Epithelial cell of esophagus (primary cell): Measurements from ENCODE around the gene RYR1.

Experiments
- DNase-seq: peaks from one replicate; pipeline ENCODE4 v3.0.0; 2010; ENCODE audit warnings: low read depth
- H3K4me3 ChIP-seq: 2 replicates; pipeline ENCODE4 v1.5.1; 2011; ENCODE audit warnings: mild to moderate bottlenecking, low read length, control low read depth
- CTCF ChIP-seq: IDR thresholded peaks from 2 replicates; pipeline ENCODE4 v1.5.1; 2011; ENCODE audit warnings: low read depth, mild to moderate bottlenecking, low read length, control low read depth, inconsistent platforms; ENCODE audit not compliant: insufficient read depth; ENCODE audit errors: missing control alignments

Gene RYR1

GRCh38 chr19:38528213-38528755 is 94.8 kb downstream of the RYR1 start:
- no peak for DNase-seq
- H3K4me3 ChIP-seq = no peak overlapping the region
- TF ChIP-seq CTCF = no peak

GRCh38 chr19:38528931-38529330 is 95.4 kb downstream of the RYR1 start:
- no peak for DNase-seq
- no peak for TF ChIP-seq CTCF
- H3K4me3 ChIP-seq = no peak overlapping the region

- no peak for TF ChIP-seq CTCF
Observed at GRCh38 chr19:38531515-38531914, 98.0 kb downstream of the RYR1 start.

GRCh38 chr19:38532939-38533338 is 99.4 kb downstream of the RYR1 start:
- no peak overlapping the region for H3K4me3 ChIP-seq
- no peak for TF ChIP-seq CTCF
- DNase-seq = no peak

More at GRCh38 chr19:38531515-38531914, 98.0 kb downstream of the RYR1 start:
- H3K4me3 ChIP-seq = no peak overlapping the region
- no peak for DNase-seq

GRCh38 chr19:38534574-38534973 is 101.1 kb downstream of the RYR1 start:
- DNase-seq = no peak
- TF ChIP-seq CTCF = no peak
- H3K4me3 ChIP-seq = no peak overlapping the region

- no peak overlapping the region for H3K4me3 ChIP-seq
- TF ChIP-seq CTCF = no peak
- DNase-seq = no peak
Observed at GRCh38 chr19:38535212-38535611, 101.7 kb downstream of the RYR1 start.
